Panc1 (cell line): ENCODE results near the gene STON1.

Experiments used
- POLR2AphosphoS5 ChIP-seq: IDR thresholded peaks from 2 replicates; pipeline ENCODE4 v1.6.1; 2012; ENCODE audit warnings: mild to moderate bottlenecking, low read depth, low read length, moderate library complexity
- TF ChIP-seq, protein P1 (sequence below): fragments of 450-650 bp; IDR thresholded peaks from 2 replicates; pipeline ENCODE4 v1.5.1; 2017; ENCODE audit warnings: mild to moderate bottlenecking

- TF ChIP-seq, protein P1, sequence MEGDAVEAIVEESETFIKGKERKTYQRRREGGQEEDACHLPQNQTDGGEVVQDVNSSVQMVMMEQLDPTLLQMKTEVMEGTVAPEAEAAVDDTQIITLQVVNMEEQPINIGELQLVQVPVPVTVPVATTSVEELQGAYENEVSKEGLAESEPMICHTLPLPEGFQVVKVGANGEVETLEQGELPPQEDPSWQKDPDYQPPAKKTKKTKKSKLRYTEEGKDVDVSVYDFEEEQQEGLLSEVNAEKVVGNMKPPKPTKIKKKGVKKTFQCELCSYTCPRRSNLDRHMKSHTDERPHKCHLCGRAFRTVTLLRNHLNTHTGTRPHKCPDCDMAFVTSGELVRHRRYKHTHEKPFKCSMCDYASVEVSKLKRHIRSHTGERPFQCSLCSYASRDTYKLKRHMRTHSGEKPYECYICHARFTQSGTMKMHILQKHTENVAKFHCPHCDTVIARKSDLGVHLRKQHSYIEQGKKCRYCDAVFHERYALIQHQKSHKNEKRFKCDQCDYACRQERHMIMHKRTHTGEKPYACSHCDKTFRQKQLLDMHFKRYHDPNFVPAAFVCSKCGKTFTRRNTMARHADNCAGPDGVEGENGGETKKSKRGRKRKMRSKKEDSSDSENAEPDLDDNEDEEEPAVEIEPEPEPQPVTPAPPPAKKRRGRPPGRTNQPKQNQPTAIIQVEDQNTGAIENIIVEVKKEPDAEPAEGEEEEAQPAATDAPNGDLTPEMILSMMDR, result no peak
- no peak for TF ChIP-seq POLR2AphosphoS5
These were observed 67.5 kb downstream of the STON1 start for GRCh38 chr2:48597492-48597891.
